ENCODE measurements around the gene C5orf46.
"Not testable (repeated sequence)": the region's sequence is repeated elsewhere in the genome, so short reads cannot be mapped to it uniquely, and the experiment has no call there.

The C5orf46 gene

GRCh38 chr5:147895864-147896263, 10.5 kb downstream of the C5orf46 start:
- DNase-seq = no peak

DNA sequence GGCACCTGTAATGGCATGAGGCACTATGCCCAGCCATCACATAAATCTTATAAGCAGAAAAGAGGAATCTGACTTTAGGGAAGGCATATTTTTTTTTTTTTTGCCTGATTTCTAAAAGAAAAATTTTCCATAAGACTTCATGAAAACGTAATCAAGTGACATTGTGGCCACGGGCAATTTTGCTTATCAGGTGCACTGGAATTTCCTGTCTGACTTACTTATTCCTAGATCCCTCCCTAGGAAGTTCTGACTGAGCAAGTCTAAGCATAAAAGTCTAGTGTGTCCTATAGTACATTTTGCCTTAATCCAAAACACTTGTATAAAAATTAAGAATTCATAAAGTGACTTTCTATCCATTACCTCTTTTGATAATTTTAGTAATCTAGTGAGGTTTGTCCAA, 12.5 kb downstream of the C5orf46 start:
- DNase-seq = no peak

DNA sequence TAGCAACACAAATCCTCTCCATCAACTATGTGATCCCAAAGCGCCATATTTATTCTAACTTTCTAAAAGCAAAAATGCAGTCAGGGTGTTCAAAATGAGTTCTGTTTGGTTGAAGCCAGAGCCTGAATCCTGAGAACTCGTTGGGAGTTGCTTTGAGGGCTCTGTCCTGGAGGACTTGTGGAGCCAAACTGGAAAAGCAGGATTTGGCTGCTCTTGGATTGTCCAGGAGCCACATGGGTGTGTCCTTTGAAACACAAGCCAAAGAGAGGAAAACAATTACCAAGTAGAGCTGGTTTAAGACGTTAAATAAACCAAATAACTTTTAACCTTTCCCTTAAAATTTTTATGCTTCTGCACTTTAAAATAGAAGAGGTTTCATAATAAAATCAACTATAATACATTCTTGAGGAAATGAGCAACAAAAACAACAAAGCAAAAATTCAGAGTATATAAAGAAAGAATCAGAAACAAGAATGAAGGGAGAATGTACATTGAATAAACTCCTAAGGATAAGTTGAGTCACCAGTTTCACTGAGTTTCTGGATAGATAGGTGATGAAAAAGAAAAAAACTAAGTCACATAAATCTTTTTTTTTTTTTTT, 13.5 kb downstream of the C5orf46 start:
- DNase-seq = no peak

GRCh38 chr5:147887930-147888329, 18.4 kb downstream of the C5orf46 start:
- DNase-seq = no peak

GRCh38 chr5:147887026-147887627, 19.2 kb downstream of the C5orf46 start:
- DNase-seq = no peak

DNA sequence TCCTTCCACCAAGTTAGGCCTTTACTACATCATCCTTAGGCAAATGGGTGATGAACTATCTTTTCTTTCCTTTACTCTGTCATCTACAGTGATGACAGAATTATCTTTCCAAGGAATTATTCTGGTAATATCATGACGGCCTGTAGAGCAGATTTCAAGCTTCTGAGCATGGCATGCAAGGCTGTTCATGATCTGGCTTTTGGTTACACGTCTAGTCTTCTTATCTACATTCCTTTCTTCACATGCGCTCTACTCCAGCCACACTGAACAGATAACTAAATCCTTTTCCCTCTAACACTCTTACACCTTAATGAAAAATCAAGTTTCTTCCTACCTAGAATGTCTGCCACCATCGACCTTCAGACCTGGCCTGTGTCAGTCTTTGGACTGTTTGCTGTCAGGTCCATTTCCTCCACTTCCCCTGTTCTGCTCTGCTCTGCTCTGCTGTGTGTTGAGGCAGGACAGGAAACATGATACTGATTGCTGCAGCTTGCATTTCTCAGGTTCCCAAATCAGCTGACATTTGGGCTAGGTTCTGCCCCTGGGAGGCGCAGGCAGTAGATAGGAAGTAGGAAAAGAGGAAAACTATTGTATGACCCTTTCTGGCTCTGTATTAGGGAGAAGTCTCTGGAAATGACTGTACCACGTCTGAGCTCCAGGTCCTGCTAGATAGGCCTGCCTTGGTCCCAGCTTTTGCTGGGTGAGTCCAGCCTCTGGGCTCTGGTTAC, 23.6 kb downstream of the C5orf46 start:
- DNase-seq = peak in 2 of 56 donors; percentile 0 to 1

DNA sequence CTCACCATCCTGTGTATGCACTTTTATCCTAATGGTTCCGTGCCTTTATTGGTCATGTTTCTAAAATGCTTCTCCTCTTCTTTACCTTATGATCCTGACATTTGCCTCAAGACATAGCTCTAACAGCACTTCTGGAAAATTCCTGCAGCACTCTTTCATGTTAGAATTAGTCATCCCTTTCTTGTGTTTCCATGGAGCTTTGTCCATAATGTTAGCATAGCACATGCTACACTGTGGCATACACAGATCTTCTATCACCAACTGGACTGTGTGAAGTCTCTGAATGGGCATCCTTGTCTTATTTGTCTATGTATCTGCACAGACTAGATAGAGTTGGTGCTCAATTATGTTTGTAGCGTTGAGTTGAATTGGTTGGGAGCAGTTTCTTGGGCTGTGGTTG, 25.9 kb downstream of the C5orf46 start:
- DNase-seq = no peak

- DNase-seq = no peak
Measured at GRCh38 chr5:147879784-147880183, 26.6 kb downstream of the C5orf46 start.

- DNase-seq = no peak
Measured at GRCh38 chr5:147878066-147878759, 28.1 kb downstream of the C5orf46 start, which contains the start of gene SCGB3A2. SCGB3A2 (plus strand) TSS chr5:147878711; CDS start chr5:147878804, 93 bp downstream.

DNA sequence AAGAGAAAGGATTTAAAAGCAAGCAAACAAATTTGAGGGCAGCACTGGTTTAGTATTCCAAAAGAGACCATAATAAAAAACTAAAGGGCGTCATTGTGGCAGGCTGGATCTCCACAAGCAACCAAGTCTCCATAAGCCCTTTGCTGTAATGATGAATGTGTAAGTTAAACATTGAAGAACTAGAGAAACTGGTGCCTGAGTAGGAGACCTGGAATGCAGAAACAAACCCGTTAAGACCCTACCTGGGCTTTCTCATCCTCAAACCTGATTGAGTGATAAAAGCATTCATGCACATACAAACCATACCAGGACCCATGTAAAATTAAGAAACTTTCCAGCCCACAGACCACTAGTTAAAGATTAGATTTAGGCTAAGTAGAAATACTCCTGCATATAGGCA, 29.7 kb downstream of the C5orf46 start:
- no peak for DNase-seq

- no peak for DNase-seq
Measured at GRCh38 chr5:147876141-147876540, 30.2 kb downstream of the C5orf46 start.

DNA sequence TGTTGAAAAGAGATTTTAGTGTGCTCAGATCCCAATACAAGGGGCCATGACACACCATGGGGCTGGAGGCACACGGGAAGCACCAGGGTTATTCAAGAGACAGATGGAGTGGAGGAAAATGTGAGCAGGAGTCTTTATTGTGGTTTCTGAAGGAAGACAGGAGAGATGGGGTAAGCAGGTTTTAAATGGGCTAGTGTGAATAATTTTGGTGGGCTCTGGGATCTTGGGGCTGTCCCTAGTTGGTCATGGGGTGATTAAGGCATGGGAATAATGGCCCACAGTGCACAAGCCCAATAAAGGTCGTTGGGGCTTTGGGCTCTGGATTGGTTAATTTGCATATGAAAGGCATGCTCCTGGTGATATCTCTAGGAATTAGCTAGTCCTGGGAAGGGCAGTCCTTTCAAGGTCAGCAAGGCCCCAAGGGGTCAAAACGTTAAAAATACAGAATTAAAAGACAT, 31.4 kb downstream of the C5orf46 start:
- no peak for DNase-seq

DNA sequence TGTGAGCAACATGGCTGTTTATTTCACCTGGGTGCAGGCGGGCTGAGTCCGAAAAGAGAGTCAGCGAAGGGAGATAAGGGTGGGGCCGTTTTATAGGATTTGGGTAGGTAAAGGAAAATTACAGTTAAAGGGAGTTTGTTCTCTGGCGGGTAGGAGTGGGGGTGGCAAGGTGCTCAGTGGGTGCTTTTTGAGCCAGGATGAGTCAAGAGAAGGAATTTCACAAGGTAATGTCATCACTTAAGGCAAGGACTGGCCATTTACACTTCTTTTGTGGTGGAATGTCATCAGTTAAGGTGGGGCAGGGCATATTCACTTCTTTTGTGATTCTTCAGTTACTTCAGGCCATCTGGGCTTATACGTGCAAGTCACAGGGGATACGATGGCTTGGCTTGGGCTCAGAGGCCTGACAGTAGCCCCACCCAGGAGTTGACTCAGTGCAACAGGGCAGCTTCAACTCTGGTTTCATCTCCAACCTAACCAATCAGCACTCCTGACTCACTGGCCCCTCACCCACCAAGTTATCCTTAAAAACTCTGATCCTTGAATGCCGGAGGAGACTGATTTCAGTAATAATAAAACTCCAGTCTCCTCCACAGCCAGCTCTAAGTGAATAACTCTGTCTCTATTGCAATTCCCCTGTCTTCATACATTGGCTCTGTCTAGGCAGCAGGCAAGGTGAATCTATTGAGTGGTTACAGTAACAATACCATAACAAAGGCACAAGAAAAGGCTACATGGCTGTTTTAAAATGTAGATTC, 32.0 kb downstream of the C5orf46 start:
- DNase-seq = not testable (repeated sequence)

- DNase-seq = not testable (repeated sequence)
Measured at GRCh38 chr5:147872744-147873435, 33.4 kb downstream of the C5orf46 start.

DNA sequence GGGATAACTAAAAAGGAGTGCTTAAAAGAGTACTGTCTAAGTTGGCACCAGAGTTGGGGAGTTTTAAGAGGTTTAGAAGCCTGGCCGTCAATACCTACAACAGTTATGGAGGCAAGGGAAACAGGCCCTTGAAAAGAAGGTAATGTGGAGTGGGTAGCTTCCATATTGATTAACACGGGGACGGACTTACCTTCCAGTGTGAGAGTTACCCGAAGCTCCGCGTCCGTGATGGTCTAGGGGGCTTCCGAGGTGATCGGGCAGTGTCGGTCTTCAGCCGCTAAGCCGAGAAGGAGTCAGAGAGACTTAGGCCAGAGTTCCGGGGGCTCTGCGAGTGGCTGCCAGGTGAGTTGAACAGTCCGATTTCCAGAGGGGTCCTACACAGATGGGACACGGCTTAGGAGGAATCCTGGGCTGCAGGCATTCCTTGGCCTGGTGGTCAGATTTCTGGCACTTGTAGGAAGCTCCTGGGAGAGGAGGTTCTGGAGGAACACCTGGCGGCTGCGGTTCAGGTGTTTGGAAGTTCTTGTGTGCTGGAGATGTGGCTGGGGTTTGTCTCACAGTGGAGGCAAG, 34.3 kb downstream of the C5orf46 start:
- not testable (repeated sequence) for DNase-seq

DNA sequence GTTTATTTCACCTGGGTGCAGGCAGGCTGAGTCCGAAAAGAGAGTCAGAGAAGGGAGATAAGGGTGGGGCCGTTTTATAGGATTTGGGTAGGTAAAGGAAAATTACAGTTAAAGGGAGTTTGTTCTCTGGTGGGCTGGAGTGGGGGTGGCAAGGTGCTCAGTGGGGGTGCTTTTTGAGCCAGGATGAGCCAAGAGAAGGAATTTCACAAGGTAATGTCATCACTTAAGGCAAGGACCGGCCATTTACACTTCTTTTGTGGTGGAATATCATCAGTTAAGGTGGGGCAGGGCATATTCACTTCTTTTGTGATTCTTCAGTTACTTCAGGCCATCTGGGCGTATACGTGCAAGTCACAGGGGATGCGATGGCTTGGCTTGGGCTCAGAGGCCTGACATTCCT, 36.4 kb downstream of the C5orf46 start:
- not testable (repeated sequence) for DNase-seq

- DNase-seq = no peak
Measured at GRCh38 chr5:147869112-147869511, 37.2 kb downstream of the C5orf46 start.

- no peak for DNase-seq
Measured at GRCh38 chr5:147863454-147864158, 42.7 kb downstream of the C5orf46 start.

DNA sequence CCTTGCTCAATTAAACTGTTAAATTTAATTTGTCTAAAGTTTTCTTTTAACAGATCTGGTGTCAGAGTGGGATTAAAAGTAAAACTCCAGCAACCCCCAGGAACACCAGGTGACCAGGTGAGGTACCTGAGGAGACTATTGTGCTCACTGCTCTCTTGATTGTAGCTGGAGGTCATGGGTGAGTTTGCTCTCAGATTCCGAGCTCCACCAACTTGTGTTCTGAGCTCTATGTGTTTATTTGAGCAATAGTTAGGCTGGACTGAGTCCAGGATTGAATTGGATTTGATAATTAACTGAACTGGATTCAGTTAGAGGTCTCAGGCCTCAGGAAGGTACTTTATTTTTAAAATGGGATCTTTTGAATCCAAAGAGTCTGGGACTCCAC, 45.7 kb downstream of the C5orf46 start:
- no peak for DNase-seq
